HepG2 (cell line): Measurements from ENCODE around the gene SIRPA. TPM values are rescaled to one million over a fixed set of nuclear protein-coding genes. Genes with fewer than 3 reads are reported as not detected.
A peak's percentile ranks its signal among the peaks of the same experiment; 100 is the strongest.

Source experiments
- GMEB2 ChIP-seq: IDR thresholded peaks from 2 replicates; pipeline ENCODE4 v1.6.1; 2016; ENCODE audit warnings: missing biosample characterization, missing genetic modification reagents, low read depth
- IKZF1 ChIP-seq: fragments of 450-650 bp; IDR thresholded peaks from 2 replicates; pipeline ENCODE4 v1.7.1; 2016
- KAT2B ChIP-seq: fragments of 150-350 bp; IDR thresholded peaks from 2 replicates; pipeline ENCODE4 v1.6.1; 2014; ENCODE audit warnings: low read depth, low read length, borderline replicate concordance
- KDM3A ChIP-seq: IDR thresholded peaks from 2 replicates; pipeline ENCODE4 v1.6.1; 2018; ENCODE audit warnings: low read depth, missing compliant biosample characterization
- KLF13 ChIP-seq: sonication (generic); formaldehyde crosslinking; IDR thresholded peaks from 2 replicates; pipeline ENCODE4 v1.4.0; 2020; ENCODE audit warnings: mild to moderate bottlenecking, missing genetic modification reagents
- MTA1 ChIP-seq: sonication (generic); formaldehyde crosslinking; IDR thresholded peaks from 2 replicates; pipeline ENCODE4 v1.4.0; 2020; ENCODE audit warnings: missing genetic modification reagents, mild to moderate bottlenecking, borderline replicate concordance
- NFE2L2 ChIP-seq: fragments of 150-350 bp; IDR thresholded peaks from 2 replicates; pipeline ENCODE4 v1.6.1; 2014; ENCODE audit warnings: low read length
- NFRKB ChIP-seq: fragments of 450-650 bp; IDR thresholded peaks from 2 replicates; pipeline ENCODE4 v1.6.1; 2017
- POLR2A ChIP-seq, 2 experiments: IDR thresholded peaks; 2 replicates each; pipeline ENCODE4 v1.6.1; 2011; ENCODE audit warnings: low read depth in 2 of 2, low read length in 2 of 2, mild to moderate bottlenecking in 1 of 2, moderate library complexity in 1 of 2; ENCODE audit not compliant: insufficient read depth in 1 of 2
- PRMT3 ChIP-seq: sonication (generic); formaldehyde crosslinking; IDR thresholded peaks from 2 replicates; pipeline ENCODE4 v1.8.1; 2022; ENCODE audit warnings: low read depth, mild to moderate bottlenecking, moderate library complexity, missing genetic modification reagents, borderline replicate concordance
- RBFOX2 ChIP-seq: fragments of 200-400 bp; formaldehyde crosslinking; IDR thresholded peaks from 2 replicates; pipeline ENCODE4 v1.6.1; 2017; ENCODE audit warnings: low read depth, mild to moderate bottlenecking, low read length
- SETDB1 ChIP-seq: sonication (generic); formaldehyde crosslinking; IDR thresholded peaks from 2 replicates; pipeline ENCODE4 v1.5.1; 2020; ENCODE audit warnings: missing genetic modification reagents, mild to moderate bottlenecking, borderline replicate concordance
- SIN3B ChIP-seq: fragments of 150-350 bp; IDR thresholded peaks from 2 replicates; pipeline ENCODE4 v1.6.1; 2014; ENCODE audit warnings: low read length
- SMAD1 ChIP-seq: sonication (generic); formaldehyde crosslinking; IDR thresholded peaks from 2 replicates; pipeline ENCODE4 v1.4.0; 2020; ENCODE audit warnings: missing genetic modification reagents, low read depth, mild to moderate bottlenecking, borderline replicate concordance
- SMARCC2 ChIP-seq: fragments of 450-650 bp; IDR thresholded peaks from 2 replicates; pipeline ENCODE4 v1.6.1; 2017; ENCODE audit warnings: antibody characterized with exemption, mild to moderate bottlenecking
- STAT5B ChIP-seq: sonication (generic); formaldehyde crosslinking; IDR thresholded peaks from 2 replicates; pipeline ENCODE4 v1.4.0; 2020; ENCODE audit warnings: missing genetic modification reagents
- TGIF2 ChIP-seq: IDR thresholded peaks from 2 replicates; pipeline ENCODE4 v1.6.1; 2016; ENCODE audit warnings: control low read depth, missing compliant biosample characterization
- THAP8 ChIP-seq: sonication (generic); formaldehyde crosslinking; IDR thresholded peaks from 2 replicates; pipeline ENCODE4 v1.5.1; 2020; ENCODE audit warnings: missing genetic modification reagents, mild to moderate bottlenecking, borderline replicate concordance
- XRCC5 ChIP-seq: fragments of 200-400 bp; formaldehyde crosslinking; optimal IDR thresholded peaks from 2 replicates; pipeline ENCODE3; 2017; ENCODE audit warnings: mild to moderate bottlenecking, low read length
- ZBTB7A ChIP-seq: sonication (generic); formaldehyde crosslinking; IDR thresholded peaks from 2 replicates; pipeline ENCODE4 v1.8.0; 2022; ENCODE audit warnings: mild to moderate bottlenecking, missing genetic modification reagents
- ZNF124 ChIP-seq: sonication (generic); formaldehyde crosslinking; IDR thresholded peaks from 2 replicates; pipeline ENCODE4 v1.4.0; 2020; ENCODE audit warnings: missing genetic modification reagents
- ZNF513 ChIP-seq: sonication (generic); formaldehyde crosslinking; conservative IDR thresholded peaks from 2 replicates; pipeline ENCODE4 v1.5.0; 2020; ENCODE audit warnings: missing genetic modification reagents
- ZNF558 ChIP-seq: sonication (generic); formaldehyde crosslinking; IDR thresholded peaks from 2 replicates; pipeline ENCODE4 v1.9.0; 2022; ENCODE audit warnings: mild to moderate bottlenecking, missing genetic modification reagents, borderline replicate concordance
- ZNF567 ChIP-seq: sonication (generic); formaldehyde crosslinking; IDR thresholded peaks from 2 replicates; pipeline ENCODE4 v1.8.1; 2023; ENCODE audit warnings: mild to moderate bottlenecking, missing genetic modification reagents, borderline replicate concordance
- ZNF597 ChIP-seq: sonication (generic); formaldehyde crosslinking; IDR thresholded peaks from 2 replicates; pipeline ENCODE4 v1.5.0; 2020; ENCODE audit warnings: missing genetic modification reagents
- ZNF616 ChIP-seq: sonication (generic); formaldehyde crosslinking; IDR thresholded peaks from 2 replicates; pipeline ENCODE4 v1.5.0; 2020; ENCODE audit warnings: low read depth, mild to moderate bottlenecking, missing genetic modification reagents
- ZNF780A ChIP-seq: sonication (generic); formaldehyde crosslinking; IDR thresholded peaks from 2 replicates; pipeline ENCODE4 v1.8.0; 2022; ENCODE audit warnings: mild to moderate bottlenecking, missing genetic modification reagents, moderate library complexity
- ZNF782 ChIP-seq: sonication (generic); formaldehyde crosslinking; IDR thresholded peaks from 2 replicates; pipeline ENCODE4 v1.4.0; 2020; ENCODE audit warnings: missing genetic modification reagents, mild to moderate bottlenecking, borderline replicate concordance
- polyA plus RNA-seq, 8 experiments: library from polyadenylated mRNA; depleted of rRNA in 3 of 8; stranded (reverse) in 7 of 8; unstranded in 1 of 8; fragments of >200 nt; fragmentation: Illumina TruSeq in 4 of 8; extraction: Trizol in 4 of 8; gene quantifications; 2 replicates each; pipeline versions ENCODE4 v1.2.1 to v1.2.3, GENCODE V29; 2011 to 2016; ENCODE audit warnings: low read depth in 4 of 8, missing spikeins in 1 of 8, mixed read lengths in 1 of 8; ENCODE audit not compliant: insufficient read depth in 1 of 8
- total RNA-seq, 5 experiments: library from RNA; depleted of rRNA; stranded (reverse); fragments of >200 nt; fragmentation: Illumina TruSeq; extraction: Trizol; gene quantifications; 2 replicates each; pipeline ENCODE4 v1.2.3, GENCODE V29; 2016; ENCODE audit warnings: low read depth in 1 of 5

SIRPA gene
- total and polyA plus RNA-seq, 2 of the 13 experiments (the other 11 are each of a cell fraction or from before 2014, with no cell fraction given) = 7.2 to 17.6 TPM

- TF ChIP-seq KLF13 (CRISPR knock-in tag) (peak; percentile 75; the same call in 1 of the 2 replicates), ZNF124 (CRISPR knock-in tag) (peak; percentile 61; the same call in 1 of the 2 replicates), NFE2L2 (no peak), RBFOX2 (no peak), IKZF1 (no peak), SETDB1 (CRISPR knock-in tag) (no peak), SIN3B (no peak), MTA1 (no peak; the same call in 1 of the 2 replicates), ZNF782 (CRISPR knock-in tag) (no peak), TGIF2 (CRISPR knock-in tag) (peak; percentile 45; the same call in 1 of the 2 replicates), NFRKB (no peak), ZNF567 (0 out of 2 replicates have a peak, but pooled peaks have one; percentile 34), POLR2A (IDR thresholded peaks at IDR 0.05; ENCODE audit: insufficient read depth in 1 of 2, low read depth in 2 of 2, low read length in 2 of 2) (no peak), ZNF780A (CRISPR knock-in tag) (0 out of 2 replicates have a peak, but pooled peaks have one; percentile 31), KAT2B (no peak), ZNF616 (CRISPR knock-in tag) (no peak), ZNF597 (no peak), KDM3A (CRISPR knock-in tag) (peak; percentile 60; the same call in 1 of the 2 replicates), ZNF558 (CRISPR knock-in tag) (no peak), THAP8 (no peak), ZBTB7A (CRISPR knock-in tag) (peak; percentile 74), PRMT3 (CRISPR knock-in tag) (no peak), SMARCC2 (no peak), XRCC5 (peak; percentile 90), ZNF513 (CRISPR knock-in tag) (no peak), STAT5B (CRISPR knock-in tag) (no peak), GMEB2 (no peak), SMAD1 (CRISPR knock-in tag) (peak; percentile 84; the same call in 1 of the 2 replicates)
Measured at GRCh38 chr20:1965520-1966351, 70.5 kb downstream of the SIRPA start (continued).
